ENCODE results near the gene PLPP3.

DNA sequence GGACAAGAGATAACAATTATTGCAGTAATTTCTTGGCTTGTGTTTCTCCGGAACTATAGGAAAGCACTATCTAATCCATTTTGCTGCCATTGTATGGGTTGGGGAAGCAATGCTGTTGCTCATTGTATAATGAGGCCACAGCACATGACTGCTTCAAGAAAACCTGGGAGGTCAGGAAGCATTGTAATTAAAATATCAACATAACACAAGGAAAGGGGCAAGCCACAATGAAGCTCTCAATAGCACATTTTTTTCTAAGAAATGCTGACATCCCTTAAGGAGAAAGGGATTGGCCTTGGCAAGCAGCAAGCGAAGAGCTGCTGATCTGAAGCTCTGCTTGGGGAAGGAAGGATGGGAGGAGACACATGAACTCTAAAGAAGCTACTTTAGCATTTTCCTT lies 44.0 kb downstream of the PLPP3 start:
- TF ChIP-seq, protein P1, sequence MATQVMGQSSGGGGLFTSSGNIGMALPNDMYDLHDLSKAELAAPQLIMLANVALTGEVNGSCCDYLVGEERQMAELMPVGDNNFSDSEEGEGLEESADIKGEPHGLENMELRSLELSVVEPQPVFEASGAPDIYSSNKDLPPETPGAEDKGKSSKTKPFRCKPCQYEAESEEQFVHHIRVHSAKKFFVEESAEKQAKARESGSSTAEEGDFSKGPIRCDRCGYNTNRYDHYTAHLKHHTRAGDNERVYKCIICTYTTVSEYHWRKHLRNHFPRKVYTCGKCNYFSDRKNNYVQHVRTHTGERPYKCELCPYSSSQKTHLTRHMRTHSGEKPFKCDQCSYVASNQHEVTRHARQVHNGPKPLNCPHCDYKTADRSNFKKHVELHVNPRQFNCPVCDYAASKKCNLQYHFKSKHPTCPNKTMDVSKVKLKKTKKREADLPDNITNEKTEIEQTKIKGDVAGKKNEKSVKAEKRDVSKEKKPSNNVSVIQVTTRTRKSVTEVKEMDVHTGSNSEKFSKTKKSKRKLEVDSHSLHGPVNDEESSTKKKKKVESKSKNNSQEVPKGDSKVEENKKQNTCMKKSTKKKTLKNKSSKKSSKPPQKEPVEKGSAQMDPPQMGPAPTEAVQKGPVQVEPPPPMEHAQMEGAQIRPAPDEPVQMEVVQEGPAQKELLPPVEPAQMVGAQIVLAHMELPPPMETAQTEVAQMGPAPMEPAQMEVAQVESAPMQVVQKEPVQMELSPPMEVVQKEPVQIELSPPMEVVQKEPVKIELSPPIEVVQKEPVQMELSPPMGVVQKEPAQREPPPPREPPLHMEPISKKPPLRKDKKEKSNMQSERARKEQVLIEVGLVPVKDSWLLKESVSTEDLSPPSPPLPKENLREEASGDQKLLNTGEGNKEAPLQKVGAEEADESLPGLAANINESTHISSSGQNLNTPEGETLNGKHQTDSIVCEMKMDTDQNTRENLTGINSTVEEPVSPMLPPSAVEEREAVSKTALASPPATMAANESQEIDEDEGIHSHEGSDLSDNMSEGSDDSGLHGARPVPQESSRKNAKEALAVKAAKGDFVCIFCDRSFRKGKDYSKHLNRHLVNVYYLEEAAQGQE (IDR thresholded peaks at IDR 0.05; ENCODE audit: low read depth, low read length): no peak
- TF ChIP-seq CHD2 (IDR thresholded peaks at IDR 0.05; ENCODE audit: low read length, partially characterized antibody) (no peak), GABPA (IDR thresholded peaks at IDR 0.05; ENCODE audit: low read depth) (no peak), TAF1 (IDR thresholded peaks at IDR 0.05; ENCODE audit: borderline replicate concordance, low read depth, low read length) (no peak), EZH2phosphoT487 (IDR thresholded peaks at IDR 0.05; ENCODE audit: borderline replicate concordance, low read depth) (no peak), RAD21 (IDR thresholded peaks at IDR 0.05; ENCODE audit: low read length) (no peak), MEF2A (IDR thresholded peaks at IDR 0.05; ENCODE audit: borderline replicate concordance, low read depth) (no peak), JUND (IDR thresholded peaks at IDR 0.05) (no peak), POLR2AphosphoS5 (IDR thresholded peaks at IDR 0.05; ENCODE audit: low read depth, low read length) (no peak), MXI1 (IDR thresholded peaks at IDR 0.05; ENCODE audit: low read depth, low read length) (no peak)
- TF ChIP-seq, protein P2, sequence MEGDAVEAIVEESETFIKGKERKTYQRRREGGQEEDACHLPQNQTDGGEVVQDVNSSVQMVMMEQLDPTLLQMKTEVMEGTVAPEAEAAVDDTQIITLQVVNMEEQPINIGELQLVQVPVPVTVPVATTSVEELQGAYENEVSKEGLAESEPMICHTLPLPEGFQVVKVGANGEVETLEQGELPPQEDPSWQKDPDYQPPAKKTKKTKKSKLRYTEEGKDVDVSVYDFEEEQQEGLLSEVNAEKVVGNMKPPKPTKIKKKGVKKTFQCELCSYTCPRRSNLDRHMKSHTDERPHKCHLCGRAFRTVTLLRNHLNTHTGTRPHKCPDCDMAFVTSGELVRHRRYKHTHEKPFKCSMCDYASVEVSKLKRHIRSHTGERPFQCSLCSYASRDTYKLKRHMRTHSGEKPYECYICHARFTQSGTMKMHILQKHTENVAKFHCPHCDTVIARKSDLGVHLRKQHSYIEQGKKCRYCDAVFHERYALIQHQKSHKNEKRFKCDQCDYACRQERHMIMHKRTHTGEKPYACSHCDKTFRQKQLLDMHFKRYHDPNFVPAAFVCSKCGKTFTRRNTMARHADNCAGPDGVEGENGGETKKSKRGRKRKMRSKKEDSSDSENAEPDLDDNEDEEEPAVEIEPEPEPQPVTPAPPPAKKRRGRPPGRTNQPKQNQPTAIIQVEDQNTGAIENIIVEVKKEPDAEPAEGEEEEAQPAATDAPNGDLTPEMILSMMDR (IDR thresholded peaks at IDR 0.05): no peak
- TF ChIP-seq, protein P3, sequence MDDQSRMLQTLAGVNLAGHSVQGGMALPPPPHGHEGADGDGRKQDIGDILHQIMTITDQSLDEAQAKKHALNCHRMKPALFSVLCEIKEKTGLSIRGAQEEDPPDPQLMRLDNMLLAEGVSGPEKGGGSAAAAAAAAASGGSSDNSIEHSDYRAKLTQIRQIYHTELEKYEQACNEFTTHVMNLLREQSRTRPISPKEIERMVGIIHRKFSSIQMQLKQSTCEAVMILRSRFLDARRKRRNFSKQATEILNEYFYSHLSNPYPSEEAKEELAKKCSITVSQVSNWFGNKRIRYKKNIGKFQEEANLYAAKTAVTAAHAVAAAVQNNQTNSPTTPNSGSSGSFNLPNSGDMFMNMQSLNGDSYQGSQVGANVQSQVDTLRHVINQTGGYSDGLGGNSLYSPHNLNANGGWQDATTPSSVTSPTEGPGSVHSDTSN (IDR thresholded peaks at IDR 0.05): no peak
- TF ChIP-seq, protein P4, sequence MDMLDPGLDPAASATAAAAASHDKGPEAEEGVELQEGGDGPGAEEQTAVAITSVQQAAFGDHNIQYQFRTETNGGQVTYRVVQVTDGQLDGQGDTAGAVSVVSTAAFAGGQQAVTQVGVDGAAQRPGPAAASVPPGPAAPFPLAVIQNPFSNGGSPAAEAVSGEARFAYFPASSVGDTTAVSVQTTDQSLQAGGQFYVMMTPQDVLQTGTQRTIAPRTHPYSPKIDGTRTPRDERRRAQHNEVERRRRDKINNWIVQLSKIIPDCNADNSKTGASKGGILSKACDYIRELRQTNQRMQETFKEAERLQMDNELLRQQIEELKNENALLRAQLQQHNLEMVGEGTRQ (IDR thresholded peaks at IDR 0.05; ENCODE audit: borderline replicate concordance, low read depth, low read length): no peak

All from SK-N-SH (cell line).